NCI-H1417 (cell line): ENCODE measurements around the gene TRAFD1.
"Not testable (repeated sequence)": the region's sequence is repeated elsewhere in the genome, so short reads cannot be mapped to it uniquely, and the experiment has no call there.

Experiments used
- DNase-seq, 3 experiments: peaks; one replicate each; lab custom pipeline; 2025; lab: John Stamatoyannopoulos, UW

The TRAFD1 gene

GRCh38 chr12:112116232-112117060 is 8.9 kb upstream of the TRAFD1 start:
- DNase-seq: peak; percentile 67 to 82 (median 77)

GRCh38 chr12:112117685-112118084 is 7.7 kb upstream of the TRAFD1 start:
- DNase-seq: no peak

DNA sequence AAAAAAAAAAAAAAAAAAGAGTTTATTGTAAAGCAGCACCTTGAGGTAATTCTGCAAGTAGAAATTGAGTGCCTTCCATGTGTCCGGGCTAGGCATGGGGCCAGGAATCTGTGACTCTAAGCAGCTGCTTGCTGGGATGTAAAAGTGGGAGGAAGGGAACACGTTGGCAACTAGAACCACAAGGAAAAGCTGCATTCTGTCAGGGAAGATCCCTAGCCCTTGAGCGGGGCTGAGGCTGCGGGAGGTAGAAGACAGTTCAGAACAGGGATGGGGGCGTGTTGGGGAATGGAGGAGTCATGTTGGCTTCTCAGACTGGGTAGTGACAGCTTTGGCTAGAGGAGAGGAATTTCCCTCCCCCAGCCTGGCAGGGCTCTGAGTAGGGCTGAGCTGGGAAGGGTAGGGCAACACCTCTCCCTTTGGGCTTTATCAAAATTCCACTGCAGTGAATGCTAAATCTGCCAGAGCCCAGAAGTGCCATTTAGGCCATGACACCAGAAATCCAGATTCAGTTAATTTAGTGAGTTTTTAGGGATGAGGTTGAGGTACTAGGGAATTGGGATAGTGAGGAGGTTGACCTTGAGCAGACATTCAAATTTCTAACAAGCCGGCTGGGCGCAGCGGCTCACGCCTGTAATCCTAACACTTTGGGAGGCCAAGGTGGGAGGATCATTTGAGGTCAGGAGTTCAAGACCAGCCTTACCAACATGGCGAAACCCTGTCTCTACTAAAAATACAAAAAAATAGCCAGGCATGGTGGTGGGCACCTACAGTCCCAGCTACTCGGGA is 3.4 kb upstream of the TRAFD1 start:
- no peak for DNase-seq

DNA sequence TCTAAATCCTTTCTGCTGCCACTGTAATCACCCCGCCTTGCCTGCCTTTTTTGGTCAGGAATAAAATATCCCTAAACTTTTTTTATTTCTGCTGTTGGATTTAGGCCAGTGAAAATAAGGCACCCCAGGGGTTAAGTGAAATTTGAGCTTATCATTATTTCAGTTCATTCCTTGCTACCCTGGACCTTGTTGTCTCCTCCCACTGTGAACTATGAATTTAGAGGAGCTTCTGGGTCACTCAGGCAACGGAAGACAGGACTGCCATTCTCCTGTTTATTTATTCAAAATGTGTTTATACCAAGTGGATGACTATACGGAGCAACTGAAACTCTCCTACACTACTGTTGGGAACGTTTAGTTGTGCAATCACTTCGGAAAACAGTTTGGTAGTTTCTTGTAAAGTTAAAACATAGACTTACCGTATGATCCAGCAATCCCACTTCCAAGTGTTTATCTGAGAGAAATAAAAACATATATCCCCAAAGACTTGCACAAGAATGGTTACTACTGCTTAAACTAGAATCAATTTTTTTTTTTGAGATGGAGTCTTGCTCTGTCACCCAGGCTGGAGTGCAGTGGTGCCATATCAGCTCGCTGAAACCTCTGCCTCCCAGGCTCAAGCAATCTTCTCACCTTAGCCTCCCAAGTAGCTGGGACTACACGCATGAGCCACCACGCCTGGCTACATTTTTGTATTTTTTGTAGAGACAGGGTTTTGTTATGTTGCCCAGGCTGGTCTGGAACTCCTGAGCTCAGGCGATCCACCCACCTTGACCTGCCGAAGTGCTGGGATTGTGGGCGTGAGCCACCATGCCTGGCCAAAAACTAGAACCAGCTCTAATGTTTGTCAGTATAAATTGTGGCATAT is 2.3 kb upstream of the TRAFD1 start:
- peak in 1 of 3 experiments; percentile 17 for DNase-seq

DNA sequence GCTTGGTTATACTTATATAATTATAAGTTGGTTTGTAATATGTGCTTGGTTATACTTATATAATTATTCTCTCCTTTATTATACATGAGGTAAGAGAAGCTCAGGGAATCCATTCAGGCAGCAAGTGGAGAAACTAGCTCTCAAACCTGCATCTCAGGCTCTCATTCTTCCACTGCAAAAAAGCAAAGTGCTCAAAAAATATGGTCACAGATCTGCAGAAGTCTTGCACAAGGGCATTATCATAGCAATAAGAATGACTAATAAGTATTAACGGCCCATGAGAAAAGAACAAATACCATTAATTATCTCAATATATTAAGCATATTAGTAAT is 476 bp upstream of the TRAFD1 start:
- DNase-seq: no peak

DNA sequence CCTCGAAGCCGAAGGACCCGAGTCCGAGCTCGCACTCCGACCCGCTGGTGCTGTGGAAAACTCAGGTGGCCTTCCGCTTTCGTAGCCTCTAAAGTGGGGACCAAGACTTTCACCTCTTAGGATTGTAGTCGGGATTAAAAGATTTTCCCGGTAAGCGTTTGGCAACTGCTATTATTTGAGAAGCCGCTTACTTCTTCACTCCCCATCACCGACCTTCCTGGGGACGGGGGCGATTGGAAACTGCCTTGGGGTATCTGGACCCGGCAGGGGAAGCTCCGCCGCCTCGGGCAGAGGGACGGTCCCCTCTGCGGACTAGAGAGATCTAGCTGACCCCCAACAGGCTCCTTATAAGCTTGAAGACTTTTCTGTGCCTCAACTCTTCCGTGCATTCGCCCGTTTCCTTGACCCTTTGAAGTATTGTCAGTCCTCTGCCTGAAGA is 659 bp downstream of the TRAFD1 start:
- DNase-seq: no peak

- DNase-seq: no peak
Observed at GRCh38 chr12:112126911-112127310, 1.6 kb downstream of the TRAFD1 start.

DNA sequence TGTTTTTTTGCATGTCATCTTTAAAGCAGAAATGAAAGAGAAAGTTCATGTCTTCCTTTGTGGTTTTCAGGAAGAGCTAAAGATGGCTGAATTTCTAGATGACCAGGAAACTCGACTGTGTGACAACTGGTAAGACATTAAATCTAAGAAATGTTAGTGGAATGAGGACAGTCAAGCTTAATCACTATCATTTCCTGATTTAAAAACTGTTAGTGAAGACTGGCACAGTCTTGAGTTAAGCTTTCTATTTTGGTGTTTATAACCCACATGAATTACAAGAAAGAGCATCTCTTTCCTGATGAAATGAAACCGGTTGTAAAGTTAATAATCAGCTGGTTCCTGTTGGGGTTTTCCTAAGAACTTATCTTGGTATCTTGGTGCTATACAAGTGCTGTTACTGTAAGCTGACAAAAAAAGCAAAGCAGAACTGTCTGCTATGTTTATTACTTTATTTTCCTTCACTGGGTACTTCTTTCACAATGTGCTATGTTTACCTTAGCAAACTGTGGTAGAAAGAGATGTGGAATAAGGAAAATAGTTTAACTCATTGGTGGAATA is 5.2 kb downstream of the TRAFD1 start:
- no peak for DNase-seq

GRCh38 chr12:112131686-112132085 is 6.3 kb downstream of the TRAFD1 start:
- no peak for DNase-seq

- no peak for DNase-seq
Observed at GRCh38 chr12:112133418-112133817, 8.1 kb downstream of the TRAFD1 start.

GRCh38 chr12:112134731-112135130 is 9.4 kb downstream of the TRAFD1 start:
- no peak for DNase-seq

DNA sequence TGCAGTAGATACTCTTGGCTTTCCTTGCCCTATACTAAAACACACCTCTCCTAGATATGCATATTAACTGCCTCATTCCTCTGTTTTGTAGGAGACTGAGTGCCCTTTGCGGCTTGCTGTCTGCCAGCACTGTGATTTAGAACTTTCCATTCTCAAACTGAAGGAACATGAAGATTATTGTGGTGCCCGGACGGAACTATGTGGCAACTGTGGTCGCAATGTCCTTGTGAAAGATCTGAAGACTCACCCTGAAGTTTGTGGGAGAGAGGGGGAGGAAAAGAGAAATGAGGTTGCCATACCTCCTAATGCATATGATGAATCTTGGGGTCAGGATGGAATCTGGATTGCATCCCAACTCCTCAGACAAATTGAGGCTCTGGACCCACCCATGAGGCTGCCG is 15.4 kb downstream of the TRAFD1 start:
- no peak for DNase-seq

DNA sequence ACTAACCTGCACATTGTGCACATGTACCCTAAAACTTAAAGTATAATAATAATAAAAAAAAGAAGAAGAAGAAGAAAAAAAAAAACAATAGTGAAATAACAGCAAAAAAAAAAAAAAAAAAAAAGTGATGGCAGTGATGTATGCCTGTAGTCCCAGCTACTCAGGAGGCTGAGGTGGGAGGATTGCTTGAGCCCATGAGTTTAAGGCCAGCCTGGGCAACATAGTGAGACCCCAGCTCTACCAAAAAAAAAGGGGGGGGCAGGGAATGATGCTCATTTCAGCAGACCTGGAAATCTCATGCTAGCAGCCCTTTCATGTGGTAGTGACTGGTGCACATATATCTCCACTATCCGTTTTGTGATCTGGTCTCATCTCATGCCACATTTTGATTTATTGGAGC is 20.8 kb downstream of the TRAFD1 start:
- no peak for DNase-seq

- DNase-seq: peak in 1 of 3 experiments; percentile 29
Observed at GRCh38 chr12:112148031-112148513, 22.7 kb downstream of the TRAFD1 start.

GRCh38 chr12:112149596-112149995 is 24.2 kb downstream of the TRAFD1 start:
- DNase-seq: no peak

DNA sequence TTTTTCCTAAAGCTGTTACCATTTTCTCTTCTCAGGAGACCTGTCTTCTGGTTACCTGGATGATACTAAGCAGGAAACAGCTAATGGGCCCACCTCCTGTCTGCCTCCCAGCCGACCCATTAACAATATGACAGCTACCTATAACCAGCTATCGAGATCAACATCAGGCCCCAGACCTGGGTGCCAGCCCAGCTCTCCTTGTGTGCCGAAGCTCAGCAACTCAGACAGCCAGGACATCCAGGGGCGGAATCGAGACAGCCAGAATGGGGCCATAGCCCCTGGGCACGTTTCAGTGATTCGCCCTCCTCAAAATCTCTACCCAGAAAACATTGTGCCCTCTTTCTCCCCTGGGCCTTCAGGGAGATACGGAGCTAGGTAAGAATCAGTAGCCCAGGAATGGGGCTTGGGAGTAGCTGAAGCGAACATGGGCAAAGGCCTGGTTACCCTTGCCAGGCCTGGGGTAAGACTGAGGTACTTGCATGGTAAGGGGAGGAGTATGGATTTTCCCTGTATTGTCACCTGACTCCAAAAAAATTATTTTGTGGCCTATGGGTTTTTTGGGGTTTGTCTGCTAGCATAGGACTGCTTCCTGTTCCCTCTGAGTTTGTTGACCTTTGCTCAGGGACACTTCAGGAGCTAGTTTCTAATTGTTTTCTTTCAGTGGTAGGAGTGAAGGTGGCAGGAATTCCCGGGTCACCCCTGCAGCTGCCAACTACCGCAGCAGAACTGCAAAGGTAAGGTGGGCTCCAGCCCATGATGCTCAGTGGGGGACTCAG is 26.6 kb downstream of the TRAFD1 start:
- DNase-seq: no peak

GRCh38 chr12:112153181-112153892 is 28.0 kb downstream of the TRAFD1 start:
- no peak for DNase-seq

GRCh38 chr12:112153893-112154219 is 28.5 kb downstream of the TRAFD1 start:
- no peak for DNase-seq

DNA sequence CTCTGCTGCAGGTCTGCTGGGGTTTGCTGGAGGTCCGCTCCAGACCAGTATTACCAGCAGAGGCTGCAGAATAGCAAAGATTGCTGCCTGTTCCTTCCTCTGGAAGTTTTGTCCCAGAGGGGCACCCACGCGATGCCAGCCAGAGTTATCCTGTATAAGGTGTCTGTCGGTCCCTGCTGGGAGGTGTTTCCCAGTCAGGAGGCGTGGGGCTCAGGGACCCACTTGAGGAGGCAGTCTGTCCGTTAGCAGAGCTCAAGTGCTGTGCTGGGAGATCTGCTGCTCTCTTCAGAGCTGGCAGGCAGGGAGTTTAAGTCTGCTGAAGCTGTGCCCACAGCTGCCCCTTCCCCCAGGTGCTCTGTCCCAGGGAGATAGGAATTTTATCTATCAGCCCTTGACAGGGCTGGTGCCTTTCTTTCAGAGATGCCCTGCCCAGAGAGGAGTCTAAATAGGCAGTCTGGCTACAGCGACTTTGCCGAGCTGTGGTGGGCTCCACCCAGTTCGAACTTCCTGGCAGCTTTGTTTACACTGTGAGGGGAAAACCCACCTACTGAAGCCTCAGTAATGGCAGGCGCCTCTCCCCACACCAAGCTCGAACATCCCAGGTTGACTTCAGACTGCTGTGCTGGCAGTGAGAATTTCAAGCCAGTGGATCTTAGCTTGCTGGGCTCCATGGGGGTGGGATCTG is 33.2 kb downstream of the TRAFD1 start:
- DNase-seq: not testable (repeated sequence)

DNA sequence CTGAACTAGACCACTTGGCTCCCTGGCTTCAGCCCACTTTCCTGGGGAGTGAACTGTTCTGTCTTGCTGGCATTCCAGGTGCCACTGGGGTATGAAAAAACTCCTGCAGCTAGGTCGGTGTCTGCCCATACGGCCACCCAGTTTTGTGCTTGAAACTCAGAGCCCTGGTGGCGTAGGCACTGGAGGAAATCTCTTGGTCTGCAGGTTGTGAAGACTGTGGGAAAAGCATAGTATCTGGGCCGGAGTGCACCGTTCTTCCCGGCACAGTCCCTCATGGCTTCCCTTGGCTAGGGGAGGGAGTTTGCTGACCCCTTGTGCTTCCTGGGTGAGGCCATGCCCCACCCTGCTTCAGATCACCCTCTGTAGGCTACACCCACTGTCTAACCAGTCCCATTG is 33.8 kb downstream of the TRAFD1 start:
- DNase-seq: no peak
